ENCODE measurements around the gene HPS1. TPM values are rescaled to one million over a fixed set of nuclear protein-coding genes. Genes with fewer than 3 reads are reported as not detected.
A peak's percentile ranks its signal among the peaks of the same experiment; 100 is the strongest.

HPS1 gene
- total RNA-seq, 4 donors from 2014 or later, result 23.3 to 63.9 (median 54.8) TPM

DNA sequence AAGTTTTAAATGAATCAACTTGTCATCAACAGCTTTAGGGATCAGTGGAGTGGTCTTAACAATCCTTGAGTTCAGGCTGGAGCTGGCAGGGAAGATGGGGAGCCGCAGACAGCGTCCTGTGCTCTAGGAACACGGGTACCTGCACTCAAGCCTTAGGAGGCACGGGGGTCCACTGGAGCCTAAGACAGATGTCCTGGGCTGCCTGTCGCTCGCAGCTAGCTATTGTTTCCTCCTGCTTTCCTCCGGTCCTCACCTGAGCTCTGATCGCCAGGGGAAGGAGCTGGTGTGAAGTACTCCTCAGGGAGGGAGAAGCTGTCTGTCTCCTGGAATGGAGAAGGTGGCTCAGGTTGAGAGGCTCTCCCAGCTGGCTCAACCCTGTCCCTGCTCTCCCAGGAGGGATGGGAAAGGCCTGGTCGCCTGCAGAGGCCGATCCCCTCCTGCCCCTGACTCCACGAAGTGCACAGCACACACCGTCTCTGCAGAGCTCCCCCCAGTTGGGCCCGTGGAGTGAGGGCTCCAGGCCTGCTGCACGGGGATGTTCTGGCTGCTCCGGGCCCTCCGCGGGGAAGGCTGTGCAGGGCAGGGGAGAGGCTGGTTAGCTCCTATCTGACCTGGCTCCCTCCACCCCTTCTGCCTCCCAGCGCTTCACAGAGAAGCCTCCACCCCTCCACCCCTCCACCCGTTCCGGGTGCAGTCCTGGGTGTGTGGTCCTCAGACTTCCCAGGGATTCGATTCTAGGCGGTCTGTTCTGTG lies 17.2 kb downstream of the HPS1 start:
- peak in 1 of 2 donors; percentile 74 for DNase-seq (ENCODE audit: low spot score in 2 of 2)
- H3K4me3 ChIP-seq (ENCODE audit: low read depth, poor library complexity, severe bottlenecking), result no peak overlapping the region
- intact Hi-C loops (cut with DNase I; ENCODE audit: low total_unique reads), result loop anchor here (5.0 kb wide), 1 partner anchor 1773 kb away; no protein-coding TSS in a partner anchor
- 92 to 94% methylated on average over 19 to 21 of the region's 22 CpGs for WGBS, 2 donors
- TF ChIP-seq POLR2A (IDR thresholded peaks at IDR 0.05), result no peak
- no peak for TF ChIP-seq CTCF (IDR thresholded peaks at IDR 0.05)

- H3K4me3 ChIP-seq (ENCODE audit: low read depth, poor library complexity, severe bottlenecking), result no peak overlapping the region
- TF ChIP-seq CTCF (IDR thresholded peaks at IDR 0.05) (no peak), POLR2A (IDR thresholded peaks at IDR 0.05) (no peak)
- WGBS, 2 donors, result 92 to 93% methylated on average over 5 to 7 of the region's 7 CpGs
- no peak for DNase-seq (ENCODE audit: low spot score in 2 of 2)
- intact Hi-C loops (cut with DNase I; ENCODE audit: low total_unique reads), result loop anchor here (5.0 kb wide), 1 partner anchor 1775 kb away; no protein-coding TSS in a partner anchor
Observed at GRCh38 chr10:98427011-98427515, 19.7 kb downstream of the HPS1 start.

DNA sequence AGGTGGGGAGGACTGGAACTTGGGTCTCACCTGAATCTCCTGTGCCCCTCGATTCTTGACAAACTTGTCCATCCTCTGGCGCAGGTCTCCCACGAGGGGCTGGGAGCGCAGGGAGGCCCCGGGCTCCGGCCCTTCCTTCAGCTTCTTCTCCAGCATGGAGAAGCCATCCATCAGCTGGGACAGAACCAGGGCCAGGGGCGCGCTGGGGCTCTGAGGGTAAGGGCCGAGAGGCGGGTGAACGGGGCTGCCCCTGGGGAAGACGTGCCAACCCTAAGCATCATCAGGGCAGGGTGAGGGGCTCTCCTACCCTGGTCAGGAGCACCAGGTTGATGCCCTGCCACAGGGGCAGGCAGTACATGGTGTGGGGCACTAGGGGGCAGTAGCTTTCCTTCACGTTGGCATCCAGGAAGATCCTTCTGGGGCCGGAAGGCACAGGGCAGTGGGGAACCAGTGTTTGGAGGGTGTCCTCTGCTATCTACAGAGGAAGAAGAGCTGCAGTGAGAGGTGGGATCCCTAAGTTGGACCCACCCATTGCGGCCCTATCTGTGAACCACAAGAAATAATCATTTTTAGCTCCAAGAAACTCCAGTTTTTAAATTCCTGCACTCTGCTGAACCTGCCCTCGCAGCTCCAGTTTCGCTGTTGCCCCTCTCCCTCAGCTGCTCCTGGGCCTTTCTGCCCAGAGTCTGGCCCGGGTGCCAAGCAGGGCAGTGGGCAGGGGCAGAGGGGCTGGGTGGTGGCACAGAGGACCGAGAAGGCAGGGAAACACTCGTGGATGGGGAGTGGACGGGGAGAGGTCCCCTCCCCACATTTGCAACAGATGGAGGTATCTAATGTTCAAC lies 21.0 kb downstream of the HPS1 start:
- WGBS, 2 donors, result 87 to 89% methylated on average over 21 of the region's 21 CpGs
- no peak overlapping the region for H3K4me3 ChIP-seq (ENCODE audit: low read depth, poor library complexity, severe bottlenecking)
- DNase-seq (ENCODE audit: low spot score in 2 of 2), result peak in 1 of 2 donors; percentile 82
- intact Hi-C loops (cut with DNase I; ENCODE audit: low total_unique reads), result loop anchor here (5.0 kb wide), 1 partner anchor 1777 kb away; no protein-coding TSS in a partner anchor
- TF ChIP-seq POLR2A (IDR thresholded peaks at IDR 0.05) (no peak), CTCF (IDR thresholded peaks at IDR 0.05) (peak in 1 of 3 donors; percentile 10)

DNA sequence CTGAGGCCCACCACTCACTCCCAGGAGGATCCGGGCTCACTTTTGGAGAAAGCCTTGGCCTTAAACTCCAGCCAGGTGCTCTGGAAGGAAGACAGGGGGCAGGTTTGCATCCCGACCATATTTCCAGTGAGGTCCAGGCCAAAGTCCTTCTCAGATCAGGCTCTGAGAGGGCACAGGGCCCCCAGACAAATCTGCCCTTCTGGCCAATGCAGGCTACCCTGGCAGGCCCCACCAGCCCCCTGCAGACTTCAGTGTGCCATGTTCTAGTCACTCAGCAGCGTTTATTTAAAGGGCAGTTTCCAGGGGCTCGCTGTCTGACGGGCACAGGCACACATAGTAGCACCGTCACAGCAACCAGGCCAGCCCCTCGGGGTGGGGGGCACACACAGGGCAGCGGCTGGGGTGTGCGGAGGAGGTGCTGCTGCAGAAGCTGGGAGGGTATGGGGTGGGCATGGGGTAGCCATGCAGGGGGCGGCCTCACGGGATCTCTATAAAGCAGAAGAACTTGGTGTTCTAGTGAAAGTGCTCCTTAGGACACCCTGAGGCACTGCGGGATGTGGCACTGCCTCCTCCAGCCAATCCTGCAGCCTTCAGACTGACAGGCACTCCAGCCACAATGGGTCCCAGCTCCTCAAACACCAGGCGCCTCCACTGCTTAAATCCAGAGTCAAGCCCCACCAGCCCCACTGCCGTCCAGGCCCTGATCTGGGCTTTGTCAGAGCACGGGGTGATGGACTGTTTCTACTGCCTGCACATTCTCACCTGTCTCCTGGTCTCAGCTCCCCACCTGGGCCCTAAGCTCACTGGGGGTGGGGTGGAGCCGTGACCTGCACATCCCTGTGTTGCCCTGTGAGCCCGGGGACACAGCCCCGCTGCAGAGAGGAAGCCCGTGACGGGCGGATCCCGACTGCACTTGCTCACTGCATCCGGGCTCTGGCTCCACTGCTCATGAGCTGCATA lies 22.2 kb downstream of the HPS1 start:
- peak in 1 of 2 donors; percentile 82 for DNase-seq (ENCODE audit: low spot score in 2 of 2)
- intact Hi-C loops (cut with DNase I; ENCODE audit: low total_unique reads), result loop anchor here (5.0 kb wide), 1 partner anchor 1778 kb away; no protein-coding TSS in a partner anchor
- TF ChIP-seq POLR2A (IDR thresholded peaks at IDR 0.05) (no peak), CTCF (IDR thresholded peaks at IDR 0.05) (no peak)
- no peak overlapping the region for H3K4me3 ChIP-seq (ENCODE audit: low read depth, poor library complexity, severe bottlenecking)
- WGBS, 2 donors, result 82 to 90% methylated on average over 20 to 23 of the region's 23 CpGs

- H3K4me3 ChIP-seq (ENCODE audit: low read depth, poor library complexity, severe bottlenecking), result no peak overlapping the region
- intact Hi-C loops (cut with DNase I; ENCODE audit: low total_unique reads), result no loop called here
- no peak for TF ChIP-seq POLR2A (IDR thresholded peaks at IDR 0.05)
- no peak for TF ChIP-seq CTCF (IDR thresholded peaks at IDR 0.05)
- DNase-seq (ENCODE audit: low spot score in 2 of 2), result no peak
- WGBS, 2 donors, result 81 to 90% methylated on average over 5 to 9 of the region's 9 CpGs
Observed at GRCh38 chr10:98423691-98424120, 23.0 kb downstream of the HPS1 start.
